ENCODE results near the gene TJP1. TPM values are rescaled to one million over a fixed set of nuclear protein-coding genes. Genes with fewer than 3 reads are reported as not detected.

The TJP1 gene
- total RNA-seq, 4 donors from 2014 or later: 33.2 to 47.2 (median 42.9) TPM

GRCh38 chr15:29711531-29711930 is 110.7 kb downstream of the TJP1 start:
- TF ChIP-seq POLR2A (IDR thresholded peaks at IDR 0.05): no peak
- TF ChIP-seq, protein P1, sequence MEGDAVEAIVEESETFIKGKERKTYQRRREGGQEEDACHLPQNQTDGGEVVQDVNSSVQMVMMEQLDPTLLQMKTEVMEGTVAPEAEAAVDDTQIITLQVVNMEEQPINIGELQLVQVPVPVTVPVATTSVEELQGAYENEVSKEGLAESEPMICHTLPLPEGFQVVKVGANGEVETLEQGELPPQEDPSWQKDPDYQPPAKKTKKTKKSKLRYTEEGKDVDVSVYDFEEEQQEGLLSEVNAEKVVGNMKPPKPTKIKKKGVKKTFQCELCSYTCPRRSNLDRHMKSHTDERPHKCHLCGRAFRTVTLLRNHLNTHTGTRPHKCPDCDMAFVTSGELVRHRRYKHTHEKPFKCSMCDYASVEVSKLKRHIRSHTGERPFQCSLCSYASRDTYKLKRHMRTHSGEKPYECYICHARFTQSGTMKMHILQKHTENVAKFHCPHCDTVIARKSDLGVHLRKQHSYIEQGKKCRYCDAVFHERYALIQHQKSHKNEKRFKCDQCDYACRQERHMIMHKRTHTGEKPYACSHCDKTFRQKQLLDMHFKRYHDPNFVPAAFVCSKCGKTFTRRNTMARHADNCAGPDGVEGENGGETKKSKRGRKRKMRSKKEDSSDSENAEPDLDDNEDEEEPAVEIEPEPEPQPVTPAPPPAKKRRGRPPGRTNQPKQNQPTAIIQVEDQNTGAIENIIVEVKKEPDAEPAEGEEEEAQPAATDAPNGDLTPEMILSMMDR (IDR thresholded peaks at IDR 0.05 in 4 of 5, conservative IDR thresholded peaks at IDR 0.05 in 1 of 5): no peak
- no peaks in the 10 kb centered on the region for H3K27me3 ChIP-seq
- no peak overlapping the region for H3K27ac ChIP-seq
- H3K4me3 ChIP-seq: no peak overlapping the region
- DNase-seq: no peak
- H3K9me3 ChIP-seq: no peaks in the 10 kb centered on the region
- ATAC-seq: no peak
- in situ Hi-C loops (cut with MboI; ENCODE audit: low sequenced_read_pairs in 4 of 4): no loop called here
- H3K4me1 ChIP-seq: no peaks in the 10 kb centered on the region
- H3K36me3 ChIP-seq: peaks cover 0 to 90% of the 10 kb centered on the region in 2 donors
- intact Hi-C loops (cut with DNase I; ENCODE audit: low total_unique reads): no loop called here

DNA sequence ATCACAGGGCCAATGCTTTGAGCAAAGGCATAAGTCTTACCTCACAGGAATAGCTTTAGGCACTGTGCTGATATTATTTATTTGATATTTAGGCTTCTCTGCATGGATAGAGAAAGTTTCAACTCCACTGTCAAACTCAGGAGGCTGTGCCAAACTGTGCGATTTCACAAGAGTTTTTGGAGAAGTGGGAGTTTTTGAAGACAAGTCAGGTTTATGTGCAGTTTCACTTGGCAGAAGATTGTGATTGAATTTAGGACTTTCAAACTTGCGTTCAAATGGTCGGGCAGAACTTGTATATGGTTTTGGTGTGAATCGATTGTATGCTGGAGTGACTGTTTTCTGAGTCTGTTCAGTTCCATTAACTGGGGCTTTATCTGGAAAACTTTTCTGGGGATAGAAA is 113.7 kb downstream of the TJP1 start:
- intact Hi-C loops (cut with DNase I; ENCODE audit: low total_unique reads): no loop called here
- ATAC-seq: no peak
- in situ Hi-C loops (cut with MboI; ENCODE audit: low sequenced_read_pairs in 4 of 4): no loop called here

GRCh38 chr15:29704950-29705597 is 117.2 kb downstream of the TJP1 start:
- no peak for ATAC-seq
- in situ Hi-C loops (cut with MboI; ENCODE audit: low sequenced_read_pairs in 4 of 4): no loop called here

More for the DNA sequence above, 113.7 kb downstream of the TJP1 start:
- peaks cover 4 to 95% of the 10 kb centered on the region in 2 donors for H3K36me3 ChIP-seq
- no peak for DNase-seq
- TF ChIP-seq, protein P1 (IDR thresholded peaks at IDR 0.05 in 4 of 5, conservative IDR thresholded peaks at IDR 0.05 in 1 of 5): no peak
- TF ChIP-seq POLR2A (IDR thresholded peaks at IDR 0.05): no peak
- H3K27ac ChIP-seq: no peak overlapping the region
- H3K27me3 ChIP-seq: no peaks in the 10 kb centered on the region
- H3K4me3 ChIP-seq: no peak overlapping the region
- H3K9me3 ChIP-seq: no peaks in the 10 kb centered on the region
- no peaks in the 10 kb centered on the region for H3K4me1 ChIP-seq

DNA sequence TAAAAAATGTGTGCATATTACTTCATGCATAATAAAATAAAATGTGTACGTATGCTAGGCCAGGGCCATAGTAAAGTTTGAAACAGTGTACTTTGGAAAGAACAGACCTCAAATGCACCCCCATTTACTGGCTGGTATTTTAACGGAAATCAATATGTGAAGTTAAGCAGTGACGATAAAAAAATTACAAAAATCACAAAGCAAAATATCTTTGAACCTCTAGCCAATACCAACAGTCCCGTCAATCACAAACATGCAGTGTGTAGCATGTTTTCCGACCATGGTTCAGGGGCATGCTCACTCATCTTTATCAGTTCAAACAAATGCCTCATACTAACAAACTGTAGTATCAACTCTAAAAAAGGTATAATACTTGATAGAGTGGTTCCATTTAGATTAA is 121.1 kb downstream of the TJP1 start:
- DNase-seq (no peak), ATAC-seq (no peak)
- intact Hi-C loops (cut with DNase I; ENCODE audit: low total_unique reads) (no loop called here), in situ Hi-C loops (cut with MboI; ENCODE audit: low sequenced_read_pairs in 4 of 4) (no loop called here)
- Histone ChIP-seq H3K36me3 (peaks cover 4 to 70% of the 10 kb centered on the region in 2 donors), H3K27me3 (no peaks in the 10 kb centered on the region), H3K27ac (no peak overlapping the region), H3K4me1 (no peaks in the 10 kb centered on the region), H3K9me3 (no peaks in the 10 kb centered on the region), H3K4me3 (no peak overlapping the region)
- TF ChIP-seq POLR2A (IDR thresholded peaks at IDR 0.05): no peak
- TF ChIP-seq, protein P1 (IDR thresholded peaks at IDR 0.05 in 4 of 5, conservative IDR thresholded peaks at IDR 0.05 in 1 of 5): no peak

More at GRCh38 chr15:29704950-29705597, 117.2 kb downstream of the TJP1 start:
- Histone ChIP-seq H3K4me3 (no peak overlapping the region), H3K27ac (no peak overlapping the region), H3K27me3 (no peaks in the 10 kb centered on the region), H3K4me1 (no peaks in the 10 kb centered on the region), H3K9me3 (no peaks in the 10 kb centered on the region), H3K36me3 (peaks cover 4 to 100% of the 10 kb centered on the region in 2 donors)
- no peak for DNase-seq
- no peak for TF ChIP-seq POLR2A (IDR thresholded peaks at IDR 0.05)
- TF ChIP-seq, protein P1 (IDR thresholded peaks at IDR 0.05 in 4 of 5, conservative IDR thresholded peaks at IDR 0.05 in 1 of 5): no peak
- intact Hi-C loops (cut with DNase I; ENCODE audit: low total_unique reads): no loop called here

DNA sequence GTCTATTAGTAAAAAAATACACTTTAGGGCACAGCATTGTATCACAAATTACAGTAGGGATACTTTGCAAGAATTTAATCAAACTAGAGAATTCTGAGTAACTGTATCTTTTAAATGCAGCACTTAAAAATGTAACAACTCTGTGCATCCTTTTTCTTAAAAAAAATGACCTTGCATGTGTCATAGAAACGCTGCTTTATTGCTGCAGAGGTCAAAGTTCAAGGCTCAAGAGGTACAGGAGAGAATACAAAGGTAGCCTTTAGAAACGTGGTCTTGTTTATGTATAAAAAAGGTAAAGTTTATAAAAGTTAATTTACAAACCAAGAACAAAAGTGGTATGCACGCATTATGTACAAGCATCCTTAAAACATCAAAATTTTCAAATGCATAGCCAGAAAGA is 122.0 kb downstream of the TJP1 start:
- no peak overlapping the region for H3K27ac ChIP-seq
- H3K9me3 ChIP-seq: no peaks in the 10 kb centered on the region
- intact Hi-C loops (cut with DNase I; ENCODE audit: low total_unique reads) (no loop called here), in situ Hi-C loops (cut with MboI; ENCODE audit: low sequenced_read_pairs in 4 of 4) (no loop called here)
- DNase-seq (no peak), ATAC-seq (no peak)
- TF ChIP-seq POLR2A (IDR thresholded peaks at IDR 0.05): no peak
- TF ChIP-seq, protein P1 (IDR thresholded peaks at IDR 0.05 in 4 of 5, conservative IDR thresholded peaks at IDR 0.05 in 1 of 5): no peak
- no peaks in the 10 kb centered on the region for H3K4me1 ChIP-seq
- peaks cover 4 to 61% of the 10 kb centered on the region in 2 donors for H3K36me3 ChIP-seq
- no peaks in the 10 kb centered on the region for H3K27me3 ChIP-seq
- no peak overlapping the region for H3K4me3 ChIP-seq
